ENCODE data around the gene TBPL2.

TBPL2 gene

GRCh38 chr14:55373784-55374705, 66.4 kb downstream of the TBPL2 start:
- no peak for DNase-seq (ENCODE audit: extremely low spot score)
- CTCF ChIA-PET, result interaction anchor here (1.6 kb wide), 1 partner anchor 161 kb away, joined by 5 read pairs; no protein-coding TSS in a partner anchor

GRCh38 chr14:55372825-55373224, 67.6 kb downstream of the TBPL2 start:
- DNase-seq (ENCODE audit: extremely low spot score), result no peak
- ChIA-PET POLR2A (no interaction called here), CTCF (interaction anchor here (1.1 kb wide), 1 partner anchor 56 kb away, joined by 3 read pairs; no protein-coding TSS in a partner anchor)
- no peak for TF ChIP-seq SUZ12 (IDR thresholded peaks at IDR 0.05)
- no peak for TF ChIP-seq CTBP1 (IDR thresholded peaks at IDR 0.05; ENCODE audit: borderline replicate concordance)
- no peak for TF ChIP-seq ELF4 (IDR thresholded peaks at IDR 0.05)
- no peak for TF ChIP-seq PKNOX1 (IDR thresholded peaks at IDR 0.05)
- no peak for TF ChIP-seq BHLHE40 (IDR thresholded peaks at IDR 0.05; ENCODE audit: borderline replicate concordance)
- no peak for TF ChIP-seq TARDBP (IDR thresholded peaks at IDR 0.05)
- no peak for TF ChIP-seq FOXM1 (IDR thresholded peaks at IDR 0.05; ENCODE audit: borderline replicate concordance)
- no peak for TF ChIP-seq FOXK2 (IDR thresholded peaks at IDR 0.05)
- no peak for TF ChIP-seq SP1 (IDR thresholded peaks at IDR 0.05)
- TF ChIP-seq ARNT (IDR thresholded peaks at IDR 0.05), result no peak
- no peak for TF ChIP-seq NFRKB (IDR thresholded peaks at IDR 0.05)
- TF ChIP-seq FOXA1 (IDR thresholded peaks at IDR 0.05), result no peak
- TF ChIP-seq LEF1 (IDR thresholded peaks at IDR 0.05; ENCODE audit: borderline replicate concordance), result no peak
- no peak for TF ChIP-seq HDGF (IDR thresholded peaks at IDR 0.05; ENCODE audit: borderline replicate concordance)
- TF ChIP-seq L3MBTL2 (conservative IDR thresholded peaks at IDR 0.05), result no peak
- no peak for TF ChIP-seq ZNF384 (IDR thresholded peaks at IDR 0.05)

More at GRCh38 chr14:55373784-55374705, 66.4 kb downstream of the TBPL2 start:
- POLR2A ChIA-PET, result no interaction called here
- TF ChIP-seq PKNOX1 (IDR thresholded peaks at IDR 0.05), result no peak
- no peak for TF ChIP-seq SUZ12 (IDR thresholded peaks at IDR 0.05)
- no peak for TF ChIP-seq CTBP1 (IDR thresholded peaks at IDR 0.05; ENCODE audit: borderline replicate concordance)
- no peak for TF ChIP-seq FOXA1 (IDR thresholded peaks at IDR 0.05)

- ChIA-PET POLR2A (no interaction called here), CTCF (interaction anchor here (1.1 kb wide), 1 partner anchor 56 kb away, joined by 3 read pairs; no protein-coding TSS in a partner anchor)
- no peak for DNase-seq (ENCODE audit: extremely low spot score)
- TF ChIP-seq SUZ12 (IDR thresholded peaks at IDR 0.05) (no peak), HDGF (IDR thresholded peaks at IDR 0.05; ENCODE audit: borderline replicate concordance) (no peak), L3MBTL2 (conservative IDR thresholded peaks at IDR 0.05) (no peak), LEF1 (IDR thresholded peaks at IDR 0.05; ENCODE audit: borderline replicate concordance) (no peak), BHLHE40 (IDR thresholded peaks at IDR 0.05; ENCODE audit: borderline replicate concordance) (no peak), ZNF384 (IDR thresholded peaks at IDR 0.05) (no peak), SP1 (IDR thresholded peaks at IDR 0.05) (no peak), TARDBP (IDR thresholded peaks at IDR 0.05) (no peak), FOXK2 (IDR thresholded peaks at IDR 0.05) (no peak), FOXM1 (IDR thresholded peaks at IDR 0.05; ENCODE audit: borderline replicate concordance) (no peak), ARNT (IDR thresholded peaks at IDR 0.05) (no peak), PKNOX1 (IDR thresholded peaks at IDR 0.05) (no peak)
These were observed 68.0 kb downstream of the TBPL2 start for GRCh38 chr14:55372423-55372822.

GRCh38 chr14:55370883-55371455, 69.4 kb downstream of the TBPL2 start:
- DNase-seq (ENCODE audit: extremely low spot score), result no peak
- CTCF ChIA-PET, result interaction anchor here (0.6 to 0.8 kb wide), 2 partner anchors 51 to 59 kb away, joined by 3 read pairs; no protein-coding TSS in a partner anchor
- TF ChIP-seq FOXK2 (IDR thresholded peaks at IDR 0.05), result no peak
- TF ChIP-seq TARDBP (IDR thresholded peaks at IDR 0.05), result no peak
- no peak for TF ChIP-seq SP1 (IDR thresholded peaks at IDR 0.05)
- no peak for TF ChIP-seq HDGF (IDR thresholded peaks at IDR 0.05; ENCODE audit: borderline replicate concordance)
- TF ChIP-seq ELF4 (IDR thresholded peaks at IDR 0.05), result no peak
- TF ChIP-seq FOXA1 (IDR thresholded peaks at IDR 0.05), result no peak
- TF ChIP-seq ZNF384 (IDR thresholded peaks at IDR 0.05), result no peak
- no peak for TF ChIP-seq ARNT (IDR thresholded peaks at IDR 0.05)
- no peak for TF ChIP-seq SUZ12 (IDR thresholded peaks at IDR 0.05)
- no peak for TF ChIP-seq NFRKB (IDR thresholded peaks at IDR 0.05)
- no peak for TF ChIP-seq FOXM1 (IDR thresholded peaks at IDR 0.05; ENCODE audit: borderline replicate concordance)
- no peak for TF ChIP-seq LEF1 (IDR thresholded peaks at IDR 0.05; ENCODE audit: borderline replicate concordance)
- no peak for TF ChIP-seq PKNOX1 (IDR thresholded peaks at IDR 0.05)
- TF ChIP-seq CTBP1 (IDR thresholded peaks at IDR 0.05; ENCODE audit: borderline replicate concordance), result no peak
- no peak for TF ChIP-seq L3MBTL2 (conservative IDR thresholded peaks at IDR 0.05)
- POLR2A ChIA-PET, result no interaction called here

- DNase-seq (ENCODE audit: extremely low spot score), result no peak
- ChIA-PET POLR2A (no interaction called here), CTCF (no interaction called here)
- TF ChIP-seq SP1 (IDR thresholded peaks at IDR 0.05) (no peak), L3MBTL2 (conservative IDR thresholded peaks at IDR 0.05) (no peak), CTBP1 (IDR thresholded peaks at IDR 0.05; ENCODE audit: borderline replicate concordance) (no peak), FOXA1 (IDR thresholded peaks at IDR 0.05) (no peak), ZNF384 (IDR thresholded peaks at IDR 0.05) (no peak), PKNOX1 (IDR thresholded peaks at IDR 0.05) (no peak), ARNT (IDR thresholded peaks at IDR 0.05) (no peak)
These were observed 74.1 kb downstream of the TBPL2 start for GRCh38 chr14:55366271-55366670.

All from HEK293T (cell line).